BLaER1 (cell line): ENCODE results near the gene CLEC4A.
"Not testable (repeated sequence)": the region's sequence is repeated elsewhere in the genome, so short reads cannot be mapped to it uniquely, and the experiment has no call there.

Source experiments
- H3K27ac ChIP-seq: shearing (Covaris generic); formaldehyde crosslinking; 2 replicates; pipeline ENCODE4 v1.8.1; 2022
- H3K27me3 ChIP-seq: shearing (Covaris generic); formaldehyde crosslinking; 2 replicates; pipeline ENCODE4 v1.8.1; 2022
- H3K36me3 ChIP-seq: shearing (Covaris generic); formaldehyde crosslinking; 2 replicates; pipeline ENCODE4 v1.8.1; 2022
- H3K4me1 ChIP-seq: shearing (Covaris generic); formaldehyde crosslinking; 2 replicates; pipeline ENCODE4 v1.8.1; 2022
- H3K4me2 ChIP-seq: shearing (Covaris generic); formaldehyde crosslinking; 2 replicates; pipeline ENCODE4 v1.8.1; 2022
- H3K4me3 ChIP-seq: shearing (Covaris generic); formaldehyde crosslinking; 2 replicates; pipeline ENCODE4 v1.8.1; 2022
- H3K9ac ChIP-seq: shearing (Covaris generic); formaldehyde crosslinking; 2 replicates; pipeline ENCODE4 v1.8.1; 2022
- H3K9me3 ChIP-seq: shearing (Covaris generic); formaldehyde crosslinking; 2 replicates; pipeline ENCODE4 v1.8.1; 2022
- H4K20me1 ChIP-seq: shearing (Covaris generic); formaldehyde crosslinking; 2 replicates; pipeline ENCODE4 v1.8.1; 2022
- Cebpa-rat ChIP-seq: shearing (Covaris generic); IDR thresholded peaks from 2 replicates; pipeline ENCODE4 v1.8.1; 2022

CLEC4A gene

GRCh38 chr12:8127138-8127537 is 3.7 kb downstream of the CLEC4A start:
- Histone ChIP-seq H3K27ac (no peak overlapping the region), H3K4me2 (no peak overlapping the region), H3K4me1 (peaks cover 24% of the 10 kb centered on the region), H3K4me3 (no peak overlapping the region), H3K9me3 (no peaks in the 10 kb centered on the region), H3K27me3 (no peaks in the 10 kb centered on the region), H3K9ac (no peak overlapping the region), H3K36me3 (0 out of 2 replicates have a peak, but pooled peaks cover 6% of the 10 kb centered on the region), H4K20me1 (no peaks in the 10 kb centered on the region; the same call in 1 of the 2 replicates)
- no peak for TF ChIP-seq Cebpa-rat

GRCh38 chr12:8133636-8134397 is 10.4 kb downstream of the CLEC4A start:
- H3K27ac ChIP-seq, H3K4me3 ChIP-seq, H3K4me1 ChIP-seq, H4K20me1 ChIP-seq, H3K9ac ChIP-seq, H3K9me3 ChIP-seq, H3K27me3 ChIP-seq, H3K4me2 ChIP-seq, H3K36me3 ChIP-seq: not testable (repeated sequence)

- not testable (repeated sequence) for H3K9ac ChIP-seq
Measured at GRCh38 chr12:8134398-8134930, 11.0 kb downstream of the CLEC4A start.

GRCh38 chr12:8141647-8142046 is 18.2 kb downstream of the CLEC4A start:
- not testable (repeated sequence) for H3K27ac ChIP-seq, H3K36me3 ChIP-seq, H3K9ac ChIP-seq, H3K4me2 ChIP-seq, H4K20me1 ChIP-seq, H3K4me3 ChIP-seq, H3K27me3 ChIP-seq, H3K4me1 ChIP-seq
- peaks cover 19% of the 10 kb centered on the region for H3K9me3 ChIP-seq

More at GRCh38 chr12:8134398-8134930, 11.0 kb downstream of the CLEC4A start:
- not testable (repeated sequence) for H3K36me3 ChIP-seq, H3K27me3 ChIP-seq, H3K4me1 ChIP-seq, H4K20me1 ChIP-seq, H3K4me2 ChIP-seq, H3K4me3 ChIP-seq, H3K27ac ChIP-seq, H3K9me3 ChIP-seq

GRCh38 chr12:8143261-8143660 is 19.8 kb downstream of the CLEC4A start:
- no peak overlapping the region for H3K27ac ChIP-seq
- no peaks in the 10 kb centered on the region for H3K4me1 ChIP-seq
- no peaks in the 10 kb centered on the region for H3K27me3 ChIP-seq
- H4K20me1 ChIP-seq: no peaks in the 10 kb centered on the region
- H3K4me2 ChIP-seq: no peak overlapping the region
- H3K4me3 ChIP-seq: no peak overlapping the region
- peaks cover 7% of the 10 kb centered on the region; the same call in 1 of the 2 replicates for H3K36me3 ChIP-seq
- H3K9ac ChIP-seq: no peak overlapping the region
- peaks cover 19% of the 10 kb centered on the region for H3K9me3 ChIP-seq
- no peak for TF ChIP-seq Cebpa-rat

GRCh38 chr12:8145754-8146441 is 22.5 kb downstream of the CLEC4A start:
- TF ChIP-seq Cebpa-rat: no peak

GRCh38 chr12:8146442-8146771 is 23.0 kb downstream of the CLEC4A start:
- H3K4me1 ChIP-seq: no peaks in the 10 kb centered on the region
- H3K27me3 ChIP-seq: no peaks in the 10 kb centered on the region
- no peak overlapping the region for H3K9ac ChIP-seq
- TF ChIP-seq Cebpa-rat: no peak
- H3K36me3 ChIP-seq: peaks cover 4% of the 10 kb centered on the region; the same call in 1 of the 2 replicates
- H3K4me3 ChIP-seq: no peak overlapping the region
- H3K4me2 ChIP-seq: no peak overlapping the region
- H3K9me3 ChIP-seq: peaks cover 12% of the 10 kb centered on the region
- no peak overlapping the region for H3K27ac ChIP-seq
- no peaks in the 10 kb centered on the region for H4K20me1 ChIP-seq

More at GRCh38 chr12:8145754-8146441, 22.5 kb downstream of the CLEC4A start:
- Histone ChIP-seq H3K27ac (no peak overlapping the region), H3K27me3 (no peaks in the 10 kb centered on the region), H3K9me3 (peaks cover 17% of the 10 kb centered on the region), H3K4me2 (no peak overlapping the region), H3K4me3 (no peak overlapping the region), H3K36me3 (peaks cover 6% of the 10 kb centered on the region; the same call in 1 of the 2 replicates), H4K20me1 (no peaks in the 10 kb centered on the region), H3K4me1 (no peaks in the 10 kb centered on the region), H3K9ac (no peak overlapping the region)

GRCh38 chr12:8154526-8154925 is 31.1 kb downstream of the CLEC4A start:
- no peak overlapping the region for H3K27ac ChIP-seq
- H3K36me3 ChIP-seq: no peaks in the 10 kb centered on the region
- peaks cover 26% of the 10 kb centered on the region for H3K4me1 ChIP-seq
- no peak overlapping the region for H3K4me3 ChIP-seq
- no peak overlapping the region for H3K9ac ChIP-seq
- no peaks in the 10 kb centered on the region for H3K9me3 ChIP-seq
- no peaks in the 10 kb centered on the region for H4K20me1 ChIP-seq
- H3K4me2 ChIP-seq: peak overlapping the region; percentile 23
- no peaks in the 10 kb centered on the region for H3K27me3 ChIP-seq
- no peak for TF ChIP-seq Cebpa-rat

GRCh38 chr12:8156416-8156815 is 33.0 kb downstream of the CLEC4A start:
- TF ChIP-seq Cebpa-rat: no peak
- H3K9me3 ChIP-seq: no peaks in the 10 kb centered on the region
- H3K4me3 ChIP-seq: no peak overlapping the region
- no peak overlapping the region for H3K27ac ChIP-seq
- H3K4me1 ChIP-seq: peaks cover 26% of the 10 kb centered on the region
- no peaks in the 10 kb centered on the region for H3K27me3 ChIP-seq
- H3K36me3 ChIP-seq: no peaks in the 10 kb centered on the region
- no peak overlapping the region for H3K4me2 ChIP-seq
- no peak overlapping the region for H3K9ac ChIP-seq
- H4K20me1 ChIP-seq: no peaks in the 10 kb centered on the region

GRCh38 chr12:8156845-8157244 is 33.4 kb downstream of the CLEC4A start, which contains the start of gene ZNF705A:
ZNF705A (plus strand) TSS chr12:8157015; CDS start chr12:8172626, 15,611 bp downstream.
- Histone ChIP-seq H3K36me3 (no peaks in the 10 kb centered on the region), H3K27ac (no peak within 1 kb of the TSS), H3K4me3 (no peak within 1 kb of the TSS), H3K4me2 (no peak within 1 kb of the TSS), H4K20me1 (no peaks in the 10 kb centered on the region), H3K9ac (no peak within 1 kb of the TSS), H3K27me3 (no peaks in the 10 kb centered on the region), H3K4me1 (peaks cover 26% of the 10 kb centered on the region), H3K9me3 (no peaks in the 10 kb centered on the region)
- TF ChIP-seq Cebpa-rat: no peak
